ENCODE measurements around the gene MYL6.

- TF ChIP-seq, protein P1, sequence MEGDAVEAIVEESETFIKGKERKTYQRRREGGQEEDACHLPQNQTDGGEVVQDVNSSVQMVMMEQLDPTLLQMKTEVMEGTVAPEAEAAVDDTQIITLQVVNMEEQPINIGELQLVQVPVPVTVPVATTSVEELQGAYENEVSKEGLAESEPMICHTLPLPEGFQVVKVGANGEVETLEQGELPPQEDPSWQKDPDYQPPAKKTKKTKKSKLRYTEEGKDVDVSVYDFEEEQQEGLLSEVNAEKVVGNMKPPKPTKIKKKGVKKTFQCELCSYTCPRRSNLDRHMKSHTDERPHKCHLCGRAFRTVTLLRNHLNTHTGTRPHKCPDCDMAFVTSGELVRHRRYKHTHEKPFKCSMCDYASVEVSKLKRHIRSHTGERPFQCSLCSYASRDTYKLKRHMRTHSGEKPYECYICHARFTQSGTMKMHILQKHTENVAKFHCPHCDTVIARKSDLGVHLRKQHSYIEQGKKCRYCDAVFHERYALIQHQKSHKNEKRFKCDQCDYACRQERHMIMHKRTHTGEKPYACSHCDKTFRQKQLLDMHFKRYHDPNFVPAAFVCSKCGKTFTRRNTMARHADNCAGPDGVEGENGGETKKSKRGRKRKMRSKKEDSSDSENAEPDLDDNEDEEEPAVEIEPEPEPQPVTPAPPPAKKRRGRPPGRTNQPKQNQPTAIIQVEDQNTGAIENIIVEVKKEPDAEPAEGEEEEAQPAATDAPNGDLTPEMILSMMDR (IDR thresholded peaks at IDR 0.05; ENCODE audit: poor library complexity, severe bottlenecking): no peak
- no peak for TF ChIP-seq POLR2AphosphoS5 (IDR thresholded peaks at IDR 0.05)
- TF ChIP-seq EP300 (conservative IDR thresholded peaks at IDR 0.05; ENCODE audit: poor library complexity, severe bottlenecking): no peak
- no peak for TF ChIP-seq MXI1 (conservative IDR thresholded peaks at IDR 0.05; ENCODE audit: poor library complexity, severe bottlenecking)
- TF ChIP-seq TAF1 (IDR thresholded peaks at IDR 0.05; ENCODE audit: low read depth): no peak
- no peak for TF ChIP-seq RAD21 (conservative IDR thresholded peaks at IDR 0.05)
Measured at GRCh38 chr12:56137853-56138571, 20.1 kb upstream of the MYL6 start.
